ENCODE data around the gene OR10T2.
"Not testable (repeated sequence)": the region's sequence is repeated elsewhere in the genome, so short reads cannot be mapped to it uniquely, and the experiment has no call there.

Gene OR10T2, protein sequence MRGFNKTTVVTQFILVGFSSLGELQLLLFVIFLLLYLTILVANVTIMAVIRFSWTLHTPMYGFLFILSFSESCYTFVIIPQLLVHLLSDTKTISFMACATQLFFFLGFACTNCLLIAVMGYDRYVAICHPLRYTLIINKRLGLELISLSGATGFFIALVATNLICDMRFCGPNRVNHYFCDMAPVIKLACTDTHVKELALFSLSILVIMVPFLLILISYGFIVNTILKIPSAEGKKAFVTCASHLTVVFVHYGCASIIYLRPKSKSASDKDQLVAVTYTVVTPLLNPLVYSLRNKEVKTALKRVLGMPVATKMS

DNA sequence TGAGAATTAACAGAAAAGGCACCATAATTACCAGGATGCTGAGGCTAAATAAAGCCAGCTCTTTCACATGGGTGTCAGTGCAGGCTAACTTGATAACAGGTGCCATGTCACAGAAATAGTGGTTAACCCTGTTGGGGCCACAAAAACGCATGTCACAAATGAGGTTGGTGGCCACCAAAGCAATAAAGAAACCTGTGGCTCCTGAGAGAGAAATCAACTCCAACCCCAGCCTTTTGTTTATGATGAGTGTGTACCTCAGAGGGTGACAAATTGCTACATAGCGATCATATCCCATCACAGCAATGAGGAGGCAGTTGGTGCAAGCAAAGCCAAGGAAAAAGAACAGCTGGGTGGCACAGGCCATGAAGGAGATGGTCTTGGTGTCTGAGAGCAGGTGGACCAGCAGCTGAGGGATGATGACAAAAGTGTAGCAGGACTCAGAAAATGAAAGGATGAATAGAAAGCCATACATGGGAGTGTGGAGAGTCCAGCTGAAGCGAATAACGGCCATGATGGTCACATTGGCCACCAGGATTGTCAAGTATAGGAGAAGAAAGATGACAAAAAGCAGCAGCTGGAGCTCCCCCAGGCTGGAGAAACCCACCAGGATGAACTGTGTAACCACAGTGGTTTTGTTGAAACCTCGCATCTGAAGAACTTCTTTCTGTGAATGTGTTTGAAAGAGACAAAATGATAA lies at the start of gene OR10T2:
Gene OR10T2 (minus strand): TSS at position 649 of the 697 bp plus-strand sequence. CDS start 0 bp downstream, at position 649.
- DNase-seq (ENCODE audit: low read depth): no peak

DNA sequence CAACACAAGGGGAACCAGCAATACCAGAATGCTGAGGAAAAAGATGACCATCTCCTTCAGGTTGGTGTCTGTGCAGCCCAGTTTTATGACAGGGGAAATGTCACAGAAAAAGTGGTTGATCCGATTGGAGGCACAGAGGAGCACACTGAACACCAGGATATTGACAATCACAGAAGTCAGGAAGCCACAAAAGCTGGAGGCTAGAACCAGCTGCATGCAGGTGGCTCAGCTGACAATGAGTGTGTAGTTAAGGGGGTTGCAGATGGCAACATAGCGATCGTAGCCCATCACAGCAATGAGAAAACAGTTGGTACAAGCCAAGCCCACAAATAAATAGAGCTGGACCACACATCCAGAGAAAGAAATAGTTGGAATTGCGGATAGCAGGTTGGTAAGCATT lies 46.1 kb upstream of the OR10T2 start:
- no peak for DNase-seq (ENCODE audit: low read depth)

DNA sequence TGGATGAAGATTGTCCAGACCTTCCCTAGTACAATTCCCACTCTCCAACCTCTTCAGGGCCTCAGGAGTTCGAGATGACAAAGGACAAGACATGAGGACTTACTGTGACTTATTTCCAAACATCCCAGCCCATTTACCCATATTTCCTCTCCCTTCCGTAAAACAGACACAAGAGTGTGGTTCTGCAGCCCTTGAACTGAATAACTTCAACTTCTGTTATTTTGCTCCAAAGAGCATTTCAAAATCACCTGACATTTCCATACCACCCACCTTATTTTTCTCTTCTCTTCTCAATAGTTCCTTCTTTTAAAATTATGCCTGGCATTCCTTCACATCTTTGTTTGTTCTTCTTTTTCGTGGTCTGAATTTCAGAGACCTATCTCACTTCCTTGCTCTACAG lies 35.5 kb upstream of the OR10T2 start:
- no peak for DNase-seq (ENCODE audit: low read depth)

DNA sequence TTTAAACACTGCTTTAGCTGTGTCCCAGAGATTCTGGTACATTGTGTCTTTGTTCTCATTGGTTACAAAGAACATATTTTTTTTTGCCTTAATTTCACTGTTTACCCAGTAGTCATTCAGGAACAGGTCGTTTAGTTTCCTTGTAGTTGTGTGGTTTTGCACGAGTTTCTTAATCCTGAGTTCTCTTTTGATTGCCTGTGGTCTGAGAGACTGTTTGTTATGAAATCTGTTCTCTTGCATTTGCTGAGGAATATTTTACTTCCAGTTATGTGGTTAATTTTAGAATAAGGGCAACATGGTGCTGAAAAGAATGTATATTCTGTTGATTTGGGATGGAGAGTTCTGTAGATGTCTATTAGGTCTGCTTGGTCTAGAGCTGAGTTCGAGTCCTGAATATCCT lies 30.9 kb upstream of the OR10T2 start:
- DNase-seq (ENCODE audit: low read depth): not testable (repeated sequence)

DNA sequence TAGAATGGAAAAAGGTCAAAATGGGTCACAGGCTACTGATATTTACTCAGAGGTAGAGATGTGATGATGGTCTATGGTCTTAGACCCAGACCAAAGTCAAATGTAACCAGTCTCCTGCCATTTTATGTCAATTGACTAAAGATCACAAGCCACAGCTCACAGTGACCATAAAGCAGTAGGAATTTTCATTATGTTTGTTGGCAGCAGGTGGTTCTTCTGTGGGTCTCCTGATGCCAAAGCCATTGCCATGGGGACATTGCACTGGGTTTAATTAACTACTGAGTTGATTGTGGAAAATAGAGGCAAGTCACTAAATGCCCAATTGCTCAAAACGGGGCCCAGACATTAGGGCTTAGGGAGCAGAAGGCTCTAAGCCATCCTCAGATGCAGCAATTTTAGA lies 26.9 kb upstream of the OR10T2 start, which contains the start of gene OR10K2:
Gene OR10K2 (minus strand): TSS at position 101 of the 400 bp plus-strand sequence. CDS start 5,371 bp downstream, outside the sequence.
- no peak for DNase-seq (ENCODE audit: low read depth)

DNA sequence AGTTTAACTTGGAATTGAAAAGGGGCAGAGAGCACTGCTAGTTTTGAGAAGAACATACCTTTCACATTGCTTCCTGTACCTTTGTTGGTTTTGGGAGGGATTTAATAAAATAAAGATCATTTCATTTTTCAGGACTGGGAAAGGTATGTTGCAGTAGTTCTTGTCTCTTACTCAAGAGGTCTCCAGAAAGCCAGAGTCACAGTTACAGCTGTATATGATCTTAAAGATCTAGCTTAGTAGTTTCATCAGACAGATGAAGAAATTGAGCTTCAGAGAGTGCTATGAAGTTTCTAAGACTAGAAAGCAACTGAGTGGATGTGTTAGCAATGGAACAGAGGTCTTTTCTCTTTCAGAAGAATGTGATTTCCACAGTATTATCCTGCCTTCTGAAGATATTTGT lies 25.8 kb upstream of the OR10T2 start:
- DNase-seq (ENCODE audit: low read depth): no peak

DNA sequence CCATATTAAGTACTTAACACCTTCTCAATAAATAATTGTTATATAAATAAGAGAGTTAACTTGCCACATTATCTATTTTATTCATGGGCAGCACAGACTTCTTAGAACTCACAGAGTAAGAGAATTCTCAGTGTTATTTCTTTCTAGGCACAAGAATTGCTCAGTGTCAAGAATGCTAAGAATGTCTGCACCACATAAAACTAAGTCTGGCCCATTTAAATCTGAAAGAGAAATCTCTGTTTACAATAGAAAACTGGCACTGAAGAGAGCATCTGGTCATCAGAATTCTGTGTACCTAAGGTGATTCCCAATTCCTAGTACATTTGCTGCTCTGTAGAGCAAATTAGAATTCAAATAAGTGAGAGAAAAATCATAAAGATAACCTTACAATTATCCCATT lies 22.9 kb upstream of the OR10T2 start:
- DNase-seq (ENCODE audit: low read depth): no peak

DNA sequence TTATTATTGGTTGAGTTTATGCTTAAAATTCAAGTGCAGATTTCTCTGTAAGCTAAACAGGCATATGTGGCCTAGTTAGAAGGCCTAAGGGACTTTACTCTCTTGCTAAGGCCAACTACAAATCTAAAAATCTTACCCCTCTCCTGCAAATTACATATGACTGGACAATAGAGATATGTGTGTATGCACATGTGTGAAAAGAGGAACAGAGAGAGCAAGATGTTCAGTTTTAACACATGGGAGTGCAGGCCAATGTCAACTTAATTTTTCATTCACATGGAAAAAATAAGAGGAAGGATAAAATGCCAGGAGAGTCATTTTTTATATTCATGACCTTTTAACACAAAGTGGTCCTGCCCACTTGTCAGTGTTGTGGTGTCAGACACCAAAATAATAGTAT lies 18.3 kb upstream of the OR10T2 start:
- DNase-seq (ENCODE audit: low read depth): no peak

DNA sequence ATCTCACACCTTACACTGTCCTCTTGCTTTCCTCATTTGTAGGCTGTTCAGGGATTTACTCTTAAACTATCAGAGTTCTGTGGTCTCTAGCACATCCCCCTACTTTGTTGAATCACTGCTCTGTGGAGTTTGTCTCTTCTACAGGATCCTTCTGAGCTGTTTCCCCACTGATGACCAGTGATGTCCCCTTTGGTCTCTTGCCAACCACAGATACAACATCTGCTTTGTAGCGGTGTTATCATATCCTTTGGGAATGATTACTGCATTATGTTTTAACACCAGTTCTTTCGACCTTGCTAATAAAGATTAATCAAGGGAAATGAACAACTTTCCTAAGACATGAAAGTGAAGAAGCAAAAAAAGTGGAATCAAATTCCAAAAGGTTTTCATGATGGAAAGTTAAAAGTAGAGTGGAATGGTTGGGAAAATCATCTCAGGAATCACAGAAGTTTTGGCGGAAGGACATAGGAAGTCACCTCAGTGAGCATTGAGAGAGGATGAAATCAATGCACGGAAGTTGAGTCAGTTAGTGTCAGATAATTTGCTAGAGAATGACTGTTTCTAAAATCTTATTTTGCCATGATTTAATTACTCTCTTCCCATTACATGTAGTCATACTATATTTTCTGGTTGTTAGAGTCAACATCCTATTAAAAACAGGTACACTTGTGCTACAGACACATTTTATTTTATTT lies 15.5 kb upstream of the OR10T2 start:
- no peak for DNase-seq (ENCODE audit: low read depth)

DNA sequence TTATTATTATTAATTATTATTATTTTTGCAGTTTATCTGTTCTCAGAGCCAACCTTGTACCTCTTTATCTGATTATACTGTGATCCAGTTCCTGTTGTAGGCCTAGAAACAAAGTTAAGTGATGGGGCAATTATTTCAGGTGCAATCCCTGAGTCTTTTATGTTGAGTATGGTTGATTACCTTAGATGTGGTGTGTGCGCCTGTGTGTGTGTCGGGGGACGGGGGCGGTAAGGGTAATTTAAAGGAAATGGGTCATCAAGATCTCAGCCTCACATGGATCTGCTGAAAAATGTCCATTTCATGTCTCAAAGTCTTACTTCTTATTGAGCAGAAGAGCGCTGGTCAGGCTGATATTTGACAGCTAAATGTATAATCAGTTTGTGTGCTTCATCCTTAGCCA lies 7.8 kb upstream of the OR10T2 start:
- DNase-seq (ENCODE audit: low read depth): no peak

DNA sequence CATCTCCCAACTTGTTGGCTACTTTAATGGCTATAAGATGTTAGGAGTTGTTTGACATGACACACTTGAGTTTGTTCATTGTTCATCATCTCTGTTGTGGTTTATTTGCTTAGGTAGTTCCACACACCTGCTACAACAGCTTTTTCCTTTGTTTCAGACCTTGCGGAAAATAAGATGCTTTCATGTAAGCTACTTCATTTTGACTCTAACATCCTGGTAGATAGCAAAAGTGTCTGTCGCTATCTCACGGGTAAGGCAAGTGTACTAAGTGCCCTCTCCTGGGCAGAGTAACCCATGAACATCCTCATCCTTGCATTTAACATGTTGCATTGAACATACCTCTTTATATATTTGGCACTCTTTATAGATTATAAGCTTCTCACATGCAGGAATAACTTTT lies 1.6 kb upstream of the OR10T2 start:
- DNase-seq (ENCODE audit: low read depth): no peak

DNA sequence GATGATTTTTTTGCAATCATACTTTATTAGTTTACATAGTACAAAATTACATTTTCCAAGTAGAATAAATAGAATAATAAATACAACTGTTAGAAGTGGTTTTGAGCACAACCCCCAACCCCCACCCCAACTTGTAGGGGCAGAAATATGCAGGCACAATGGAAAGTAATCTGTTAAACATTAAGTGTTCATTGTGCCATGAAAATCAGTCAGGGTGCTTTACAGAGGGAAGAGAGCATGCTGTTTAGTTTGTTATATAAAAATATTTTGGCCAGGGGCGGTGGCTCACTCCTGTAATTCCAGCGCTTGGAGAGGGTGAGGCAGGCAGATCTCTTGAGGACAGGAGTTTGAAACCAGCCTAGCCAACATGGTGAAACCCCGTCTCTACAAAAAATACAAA lies 2.6 kb downstream of the OR10T2 start:
- DNase-seq (ENCODE audit: low read depth): no peak

DNA sequence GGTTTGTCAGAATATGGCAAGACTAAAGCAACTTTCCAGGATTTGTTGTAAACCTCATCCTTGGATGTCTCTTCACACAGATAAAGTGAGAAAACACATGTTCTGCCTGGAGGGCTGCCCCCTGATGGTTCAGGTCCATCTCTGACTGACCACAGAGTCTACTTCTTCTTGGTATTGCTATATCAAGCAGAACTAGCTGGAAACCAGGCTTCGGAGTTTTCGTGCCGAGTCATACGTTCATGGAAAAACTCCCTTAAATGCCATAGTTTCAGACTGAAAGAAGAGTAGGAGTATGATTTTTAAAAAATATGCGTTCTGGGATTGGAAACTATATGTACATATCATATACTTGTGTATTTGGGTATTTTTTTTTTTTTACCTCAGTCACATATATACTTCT lies 5.8 kb downstream of the OR10T2 start:
- no peak for DNase-seq (ENCODE audit: low read depth)

DNA sequence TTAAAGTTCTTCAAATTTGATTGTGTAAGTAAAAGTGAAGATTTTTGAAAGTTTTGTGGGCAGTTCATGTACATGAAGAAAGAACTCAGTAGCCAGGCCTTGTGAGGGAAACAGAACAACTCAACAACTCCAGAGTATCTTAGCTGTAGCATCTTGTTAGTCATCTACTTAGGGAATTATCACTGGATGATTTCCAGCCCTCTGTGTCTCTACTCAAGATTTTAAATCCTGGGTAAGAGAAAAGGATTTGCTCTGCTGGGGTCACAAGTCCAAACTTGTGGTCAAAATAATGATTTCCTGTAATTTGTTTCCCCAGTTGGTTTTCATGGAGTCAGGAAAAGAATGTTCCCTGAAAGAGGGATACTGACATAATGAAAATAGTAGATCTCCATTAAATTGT lies 8.2 kb downstream of the OR10T2 start:
- no peak for DNase-seq (ENCODE audit: low read depth)

DNA sequence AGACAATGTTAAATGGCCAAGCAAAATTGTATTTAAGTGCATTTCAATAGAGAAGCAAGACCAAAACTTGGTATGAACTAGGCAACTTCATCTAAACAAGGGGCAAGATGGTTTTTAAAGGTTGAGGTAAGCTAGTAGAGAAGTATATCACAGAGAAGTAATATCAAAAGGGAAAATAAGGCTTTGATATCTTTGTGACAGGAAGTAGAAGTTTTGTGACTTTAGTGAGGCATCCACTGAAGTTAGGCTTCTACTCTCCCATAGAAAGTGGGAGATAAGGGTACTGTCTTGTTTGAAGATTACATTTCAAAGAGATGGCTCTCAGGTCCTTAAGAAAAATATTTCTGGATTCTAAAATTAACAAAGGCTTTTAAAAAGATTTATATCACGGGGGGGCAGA lies 8.9 kb downstream of the OR10T2 start:
- DNase-seq (ENCODE audit: low read depth): no peak

DNA sequence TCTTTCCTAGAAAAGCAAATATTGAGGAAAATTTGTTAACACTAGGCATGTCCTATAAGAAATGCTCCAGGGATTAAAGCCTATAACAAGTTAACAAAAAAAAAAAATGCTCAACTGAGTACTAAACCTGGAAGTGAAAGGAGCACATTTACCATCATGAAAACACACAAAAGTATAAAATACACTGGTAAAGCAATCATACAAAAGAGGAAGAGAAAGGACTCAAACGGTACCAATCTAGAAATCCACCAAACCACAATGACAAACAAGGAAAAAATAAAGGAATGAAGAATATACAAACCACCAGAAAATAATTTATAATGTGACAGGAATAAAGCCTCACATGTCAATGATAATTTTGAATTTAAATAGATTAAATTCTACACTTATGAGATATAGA lies 24.4 kb downstream of the OR10T2 start:
- DNase-seq (ENCODE audit: low read depth): no peak

DNA sequence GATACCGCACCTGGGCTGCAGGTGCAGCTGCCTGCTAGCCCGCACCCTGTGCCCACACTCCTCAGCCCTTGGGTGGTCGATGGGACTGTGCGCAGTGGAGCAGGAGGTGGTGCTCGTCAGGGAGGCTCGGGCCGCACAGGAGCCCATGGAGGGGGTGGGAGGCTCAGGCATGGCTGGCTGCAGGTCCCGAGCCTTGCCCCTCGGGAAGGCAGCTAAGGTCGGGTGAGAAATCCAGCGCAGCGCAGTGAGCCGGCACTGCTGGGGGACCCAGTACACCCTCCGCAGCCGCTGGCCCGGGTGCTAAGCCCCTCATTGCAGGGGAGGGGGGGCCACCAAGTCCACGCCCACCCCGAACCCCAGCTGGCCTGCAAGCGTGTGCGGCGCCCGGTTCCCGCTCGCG lies 25.2 kb downstream of the OR10T2 start:
- not testable (repeated sequence) for DNase-seq (ENCODE audit: low read depth)

DNA sequence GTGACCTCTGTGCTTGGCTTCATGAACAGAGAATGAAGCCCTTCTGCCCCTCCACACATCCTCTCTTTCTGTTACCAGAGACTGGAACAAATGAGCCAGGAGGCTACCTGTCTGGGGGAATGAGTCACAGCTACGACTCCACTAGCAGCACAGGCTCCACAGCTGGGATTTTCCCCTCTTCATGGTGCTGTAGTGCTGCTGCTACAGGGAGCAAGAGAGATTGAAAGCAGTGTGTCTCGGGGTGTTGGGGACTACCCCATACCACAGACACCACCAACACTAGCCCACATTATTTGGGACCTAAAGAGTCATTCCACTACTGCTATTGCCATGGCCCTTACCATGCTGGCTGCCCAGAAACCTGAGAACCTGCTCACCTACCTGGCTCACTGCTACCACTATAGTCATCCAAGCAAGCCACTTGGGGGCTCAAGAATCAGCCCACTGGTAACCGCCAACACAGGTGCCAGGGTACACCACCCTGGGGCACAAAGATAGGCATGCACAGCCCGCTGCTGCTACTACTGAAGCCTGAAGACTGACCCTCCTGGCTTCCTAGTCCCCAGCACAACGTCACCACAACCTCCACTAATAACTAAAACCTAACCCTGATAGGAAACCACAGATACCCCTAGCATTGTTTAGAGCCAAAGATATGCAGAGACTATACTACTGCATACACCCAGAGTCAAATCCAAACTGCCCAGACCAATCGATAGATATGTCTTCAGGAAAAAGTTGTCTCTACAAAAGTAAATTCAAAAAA lies 27.9 kb downstream of the OR10T2 start:
- DNase-seq (ENCODE audit: low read depth): no peak

DNA sequence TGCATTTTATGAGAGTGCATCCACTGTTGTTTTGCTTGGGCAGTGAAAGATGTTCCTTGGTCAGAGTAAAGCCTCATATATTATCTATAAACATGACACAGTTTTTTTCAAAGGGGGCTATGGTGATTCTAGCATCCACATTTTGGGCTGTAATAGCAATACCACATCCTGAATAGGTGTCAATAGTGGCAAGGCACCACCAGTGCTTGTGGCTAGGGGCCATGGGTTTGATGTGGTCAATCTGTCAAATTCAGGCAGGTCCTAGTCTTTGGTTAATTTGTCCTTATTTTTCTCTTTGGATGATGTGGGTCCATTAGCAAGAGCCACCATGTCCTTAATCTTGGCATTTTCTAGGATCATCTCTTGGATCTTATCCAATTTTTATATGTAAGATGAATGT lies 32.5 kb downstream of the OR10T2 start:
- no peak for DNase-seq (ENCODE audit: low read depth)

DNA sequence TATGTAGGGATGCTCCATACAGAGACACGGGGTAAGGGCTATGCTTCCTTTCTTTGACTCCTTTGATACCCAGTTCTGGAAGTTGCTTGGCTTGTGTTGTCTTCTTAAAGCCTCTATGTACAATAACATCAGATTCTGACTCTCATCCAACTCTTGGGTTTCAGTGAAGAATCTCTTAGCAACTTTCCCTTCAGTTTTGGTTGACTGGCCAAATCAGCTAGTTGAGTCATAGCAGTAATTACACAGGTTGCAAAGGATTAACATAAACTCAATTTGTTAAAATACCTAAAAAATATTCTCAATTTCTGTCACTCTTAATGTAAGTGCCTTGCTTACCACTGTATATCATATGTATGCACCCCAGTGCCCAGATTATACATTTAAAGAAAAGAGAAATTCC lies 36.3 kb downstream of the OR10T2 start:
- DNase-seq (ENCODE audit: low read depth): no peak

DNA sequence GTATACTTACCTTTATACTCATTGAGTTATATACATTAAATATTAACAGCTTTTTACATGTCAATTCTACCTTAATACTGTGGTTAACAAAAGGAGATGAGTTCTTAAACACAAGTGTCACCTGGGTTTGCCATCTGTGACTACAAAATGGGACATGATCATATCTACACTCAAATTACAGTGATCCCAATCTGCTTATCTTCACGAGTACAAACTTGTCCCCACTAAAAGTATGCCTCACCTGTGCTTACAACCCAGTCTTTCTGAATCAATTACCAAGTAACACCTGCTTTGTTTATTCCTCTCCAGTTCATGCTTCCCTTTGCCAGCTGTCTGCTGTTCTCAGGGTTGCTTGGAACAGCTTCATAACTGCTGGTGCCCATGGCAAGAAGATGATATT lies 36.8 kb downstream of the OR10T2 start:
- no peak for DNase-seq (ENCODE audit: low read depth)

DNA sequence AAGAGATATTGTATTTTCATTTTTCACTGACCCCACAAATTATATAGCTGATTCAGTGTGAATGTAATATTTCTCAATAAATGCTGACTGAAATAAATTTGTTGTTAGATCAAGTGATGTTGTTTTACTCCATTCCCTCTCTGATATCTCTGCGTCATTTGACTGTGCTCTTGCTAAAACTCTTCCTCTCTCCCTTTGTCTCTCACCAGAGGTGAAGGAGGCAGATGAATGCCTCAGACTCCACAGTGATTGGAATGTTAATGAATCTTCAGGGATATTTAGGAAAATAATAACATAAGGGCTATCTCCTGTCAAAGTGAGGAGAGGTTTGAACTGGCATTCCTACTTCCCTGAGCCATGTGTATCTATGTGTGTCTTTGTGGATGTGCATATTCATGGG lies 41.8 kb downstream of the OR10T2 start:
- DNase-seq (ENCODE audit: low read depth): no peak
